ENCODE results near the gene GLG1.

DNA sequence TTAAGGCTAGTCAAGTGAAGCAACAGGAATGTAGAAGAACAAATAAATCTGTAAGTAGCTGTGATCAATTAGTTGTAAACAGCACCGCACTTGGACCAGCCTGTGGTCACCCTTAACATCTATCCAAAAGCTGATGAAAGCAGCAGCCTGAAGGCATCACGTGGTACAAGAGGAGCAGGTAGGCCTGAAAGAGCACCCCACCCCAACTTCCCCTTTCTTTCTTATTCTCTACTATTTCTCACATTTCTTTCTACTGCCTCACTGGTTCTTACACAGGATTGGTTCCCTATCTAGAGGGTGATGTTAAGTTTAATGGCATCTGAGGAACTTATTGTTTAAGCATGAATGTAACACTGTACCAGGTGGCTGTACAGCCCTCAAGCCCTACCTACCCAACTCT is 143.0 kb downstream of the GLG1 start:
- TF ChIP-seq POLR2A (IDR thresholded peaks at IDR 0.05; ENCODE audit: low read depth, low read length) (no peak), POLR2AphosphoS5 (IDR thresholded peaks at IDR 0.05; ENCODE audit: low read depth, low read length) (no peak)

Data from GM12891 (cell line).